ENCODE results near the gene SH3BGRL. TPM values are rescaled to one million over a fixed set of nuclear protein-coding genes. Genes with fewer than 3 reads are reported as not detected.
"Not testable (repeated sequence)": the region's sequence is repeated elsewhere in the genome, so short reads cannot be mapped to it uniquely, and the experiment has no call there.

Gene SH3BGRL
- total RNA-seq, 1 experiment from 2014 or later, result 32.1 TPM

GRCh38 chrX:81338924-81339323 lies 137.0 kb downstream of the SH3BGRL start:
- Histone ChIP-seq H3K36me3 (ENCODE audit: control insufficient read depth, insufficient read depth, low read length) (no peaks in the 10 kb centered on the region), H3K4me3 (ENCODE audit: low read depth, low read length) (no peak overlapping the region), H3K9me3 (no peaks in the 10 kb centered on the region), H3K27me3 (replicated peaks; ENCODE audit: control insufficient read depth, insufficient read depth, low read length) (no peaks in the 10 kb centered on the region), H3K4me1 (no peaks in the 10 kb centered on the region)
- Mint-ChIP-seq H3K36me3 (ENCODE audit: insufficient read depth, unreplicated experiment) (no peaks in the 10 kb centered on the region), H3K9me3 (ENCODE audit: unreplicated experiment) (no peaks in the 10 kb centered on the region), H3K4me1 (ENCODE audit: low read depth, unreplicated experiment) (no peaks in the 10 kb centered on the region), H3K4me3 (ENCODE audit: unreplicated experiment) (no peak overlapping the region), H3K27ac (ENCODE audit: unreplicated experiment) (no peak overlapping the region), H3K27me3 (ENCODE audit: insufficient read depth, unreplicated experiment) (no peaks in the 10 kb centered on the region)
- intact Hi-C loops (cut with micrococcal nuclease; ENCODE audit: unreplicated experiment), result no loop called here
- no peak for TF ChIP-seq CTCF (IDR thresholded peaks at IDR 0.05; ENCODE audit: insufficient read depth in 1 of 2, low read depth in 1 of 2, low read length in 1 of 2, severe bottlenecking in 1 of 2, unreplicated experiment in 1 of 2)
- ChIA-PET CTCF (no interaction called here), POLR2A (no interaction called here)
- no TSS peak for BruUV-seq (replicated peaks)
- DNase-seq, result no peak

GRCh38 chrX:81345296-81345695 lies 143.4 kb downstream of the SH3BGRL start:
- H3K9me3 Mint-ChIP-seq (ENCODE audit: unreplicated experiment); CTCF ChIA-PET; H3K27me3 Mint-ChIP-seq (ENCODE audit: insufficient read depth, unreplicated experiment); H3K4me1 Mint-ChIP-seq (ENCODE audit: low read depth, unreplicated experiment); H3K27ac Mint-ChIP-seq (ENCODE audit: unreplicated experiment); H3K36me3 ChIP-seq (ENCODE audit: control insufficient read depth, insufficient read depth, low read length); H3K36me3 Mint-ChIP-seq (ENCODE audit: insufficient read depth, unreplicated experiment); H3K27me3 ChIP-seq (replicated peaks; ENCODE audit: control insufficient read depth, insufficient read depth, low read length); H3K4me1 ChIP-seq; H3K9me3 ChIP-seq; DNase-seq; POLR2A ChIA-PET; H3K4me3 Mint-ChIP-seq (ENCODE audit: unreplicated experiment); H3K4me3 ChIP-seq (ENCODE audit: low read depth, low read length); BruUV-seq (replicated peaks); intact Hi-C loops (cut with micrococcal nuclease; ENCODE audit: unreplicated experiment): not testable (repeated sequence)

Other genes with a start within 250 kb of the SH3BGRL start
- 1.1 and 1.9 TPM in 2 replicates for gene HMGN5, start 189 bp upstream of the SH3BGRL start, total RNA-seq (2022)

Measured in Caco-2 (cell line).